Measurements from ENCODE around the gene PTPRO. TPM values are rescaled to one million over a fixed set of nuclear protein-coding genes. Genes with fewer than 3 reads are reported as not detected.

The PTPRO gene
- polyA plus RNA-seq, 3 donors: 186 to 231 (median 195) TPM

DNA sequence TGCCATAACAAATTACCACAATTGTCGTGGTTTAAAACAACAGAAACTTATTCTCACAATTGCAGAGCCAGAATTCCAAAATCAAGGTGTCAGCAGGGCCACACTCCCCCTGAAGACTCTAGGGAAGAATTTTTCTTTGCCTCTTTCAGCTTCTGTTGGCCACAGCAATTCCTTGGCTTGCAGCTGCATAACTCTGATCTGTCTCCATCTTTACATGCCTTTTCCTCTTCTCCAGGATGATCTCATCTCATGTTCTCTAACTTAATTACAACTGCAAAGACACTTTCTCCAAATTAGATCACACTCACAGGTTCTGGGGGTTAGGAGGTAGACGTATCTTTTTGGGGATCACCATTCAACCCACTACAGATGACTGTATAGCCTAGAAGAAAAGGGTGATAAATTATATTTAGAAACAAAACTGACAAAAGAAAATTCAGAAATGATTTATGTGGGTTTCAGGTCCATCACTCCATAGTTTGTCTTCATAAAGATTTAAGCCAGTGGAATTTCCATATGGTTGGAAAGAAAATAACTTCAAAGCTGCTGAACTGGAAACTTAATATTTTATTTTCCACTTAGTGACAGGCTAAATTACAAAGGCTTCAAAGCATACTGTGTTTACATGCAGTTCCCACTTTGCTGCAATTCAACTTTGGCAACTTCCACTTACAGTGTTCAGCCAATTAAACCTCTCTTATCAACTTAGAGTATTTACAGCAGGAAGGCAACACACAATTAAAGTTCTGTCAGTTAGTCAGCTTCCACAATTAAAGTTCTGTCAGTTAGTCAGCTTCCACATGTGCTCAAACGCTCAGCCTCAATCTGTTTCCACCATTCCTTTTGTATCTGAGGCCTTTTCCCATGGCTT lies 253.6 kb downstream of the PTPRO start:
- DNase-seq (ENCODE audit: extremely low read depth in 1 of 11, low read depth in 9 of 11, low spot score in 4 of 11): peak in 4 of 11 donors; percentile 45 to 60 (median 46)

DNA sequence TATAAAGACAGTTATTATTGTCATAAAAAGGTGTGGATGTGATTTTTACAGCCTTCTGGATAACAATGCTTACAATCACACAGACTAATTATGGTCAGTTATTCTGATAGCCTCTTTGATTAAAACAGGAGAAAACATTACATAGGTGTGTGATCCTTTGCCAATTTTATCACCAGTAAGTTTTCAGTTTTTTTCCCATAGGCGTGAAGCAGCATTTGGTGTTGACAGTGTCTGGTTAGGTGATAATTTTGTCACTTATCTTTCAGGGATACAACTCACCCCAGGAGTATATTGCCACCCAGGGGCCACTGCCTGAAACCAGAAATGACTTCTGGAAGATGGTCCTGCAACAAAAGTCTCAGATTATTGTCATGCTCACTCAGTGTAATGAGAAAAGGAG lies 258.1 kb downstream of the PTPRO start:
- DNase-seq (ENCODE audit: extremely low read depth in 1 of 11, low read depth in 9 of 11, low spot score in 4 of 11): no peak

- no peak for DNase-seq (ENCODE audit: extremely low read depth in 1 of 11, low read depth in 9 of 11, low spot score in 4 of 11)
Measured at GRCh38 chr12:15581006-15581405, 258.7 kb downstream of the PTPRO start.

DNA sequence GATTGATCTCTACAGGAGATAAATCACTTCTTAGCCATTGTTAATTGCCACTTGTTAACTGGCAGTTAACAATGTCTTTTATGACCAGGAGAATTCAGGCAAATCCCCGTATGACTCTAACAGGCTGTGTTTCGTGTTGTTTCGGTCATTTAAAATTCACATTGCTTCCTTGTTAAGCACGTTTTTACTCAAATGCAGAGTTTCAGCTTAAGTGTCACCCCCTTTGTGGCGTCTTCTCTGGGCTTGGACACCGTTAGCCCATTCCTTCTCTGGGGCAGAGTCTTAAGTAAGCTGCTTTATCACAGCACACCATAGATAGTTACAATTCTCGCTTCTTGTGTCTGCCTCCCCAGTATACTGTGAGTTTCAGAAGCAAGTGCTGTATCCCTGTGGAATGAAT lies 261.5 kb downstream of the PTPRO start:
- DNase-seq (ENCODE audit: extremely low read depth in 1 of 11, low read depth in 9 of 11, low spot score in 4 of 11): no peak

GRCh38 chr12:15584366-15585041 lies 262.2 kb downstream of the PTPRO start:
- DNase-seq (ENCODE audit: extremely low read depth in 1 of 11, low read depth in 9 of 11, low spot score in 4 of 11): peak in 3 of 11 donors; percentile 46 to 56 (median 54)

DNA sequence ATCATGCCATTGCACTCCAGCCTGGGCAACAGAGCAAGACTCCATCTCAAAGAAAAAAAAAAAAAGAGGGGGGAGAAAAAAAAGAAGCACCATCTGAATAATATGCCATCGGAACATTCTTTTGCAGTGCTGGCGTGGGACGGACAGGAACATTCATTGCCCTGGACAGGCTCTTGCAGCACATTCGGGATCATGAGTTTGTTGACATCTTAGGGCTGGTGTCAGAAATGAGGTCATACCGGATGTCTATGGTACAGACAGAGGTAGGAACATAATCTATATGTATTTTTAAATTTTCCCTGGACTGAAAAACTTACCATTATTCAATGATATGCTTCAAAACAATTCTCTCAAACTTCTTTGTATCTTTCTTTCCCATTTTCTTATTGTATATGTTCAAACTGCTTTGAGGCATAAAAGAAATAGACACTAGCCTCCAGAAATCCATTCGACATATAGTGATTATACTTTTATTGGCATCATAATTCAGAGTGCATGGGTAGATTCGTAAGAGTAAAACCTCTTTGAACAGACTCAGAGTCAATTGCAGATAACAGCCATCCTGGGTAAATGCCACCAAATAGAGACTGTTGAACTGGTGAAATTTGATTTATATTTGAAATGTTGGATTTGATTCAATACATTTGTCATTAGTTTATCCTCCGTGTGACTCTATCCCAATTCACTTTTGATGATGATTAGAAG lies 267.2 kb downstream of the PTPRO start:
- no peak for DNase-seq (ENCODE audit: extremely low read depth in 1 of 11, low read depth in 9 of 11, low spot score in 4 of 11)

GRCh38 chr12:15590180-15590826 lies 268.0 kb downstream of the PTPRO start:
- peak in 7 of 11 donors; percentile 50 to 77 (median 55) for DNase-seq (ENCODE audit: extremely low read depth in 1 of 11, low read depth in 9 of 11, low spot score in 4 of 11)

DNA sequence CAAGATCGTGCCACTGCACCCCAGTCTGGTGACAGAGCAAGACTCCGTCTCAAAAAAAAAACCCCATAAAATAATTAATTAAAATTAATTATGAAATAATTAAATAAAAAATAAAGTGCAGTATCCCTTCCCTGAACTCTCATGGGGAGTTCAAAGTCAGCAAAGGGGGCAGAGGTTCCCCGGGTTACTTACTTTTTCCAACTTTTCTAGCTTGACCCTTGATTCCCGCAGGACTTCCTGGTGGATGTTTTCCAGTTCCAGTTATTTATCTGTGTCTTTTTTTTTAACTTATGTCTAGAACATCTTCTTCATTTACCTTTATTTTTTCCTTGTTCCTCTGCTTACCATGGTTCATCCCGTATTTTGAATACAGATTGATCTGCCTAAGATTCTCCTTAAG lies 269.5 kb downstream of the PTPRO start:
- DNase-seq (ENCODE audit: extremely low read depth in 1 of 11, low read depth in 9 of 11, low spot score in 4 of 11): no peak

DNA sequence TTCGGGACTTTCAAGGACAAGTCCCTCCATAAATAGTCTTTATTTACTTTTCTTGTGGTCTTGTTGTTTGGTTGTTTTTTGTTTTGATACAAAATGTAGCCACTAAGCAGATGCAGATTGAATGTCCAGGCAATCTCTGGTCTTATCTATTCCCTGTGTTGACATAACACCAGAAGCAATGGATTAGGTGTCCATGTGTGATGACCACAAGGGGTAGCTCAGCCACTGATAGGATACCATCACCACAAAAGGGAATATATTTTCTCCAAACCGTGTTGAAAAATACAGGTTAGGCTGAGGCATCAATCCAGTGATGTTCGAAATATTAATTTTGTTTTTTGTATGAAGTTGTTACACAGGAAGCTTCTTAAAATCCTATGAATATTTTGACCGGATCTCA lies 270.6 kb downstream of the PTPRO start:
- DNase-seq (ENCODE audit: extremely low read depth in 1 of 11, low read depth in 9 of 11, low spot score in 4 of 11): no peak

DNA sequence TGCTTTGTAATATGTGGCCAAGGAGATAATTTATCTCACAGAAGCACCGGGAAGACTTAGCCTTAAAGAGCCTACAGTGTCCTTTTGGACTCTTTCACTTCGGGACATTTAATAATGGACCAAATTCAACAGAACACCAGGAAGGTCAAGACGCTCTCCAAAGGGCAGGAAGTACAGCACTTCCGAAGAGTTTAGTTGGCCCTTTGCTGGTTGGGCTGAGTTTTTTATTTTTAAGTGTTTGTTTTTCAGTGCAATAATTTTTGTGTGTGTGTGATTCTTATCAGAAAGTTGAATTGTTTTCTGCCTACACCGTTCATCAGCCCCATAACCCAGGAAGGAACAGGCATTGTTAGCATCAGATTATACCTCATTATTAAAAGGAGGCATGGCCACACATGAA lies 273.9 kb downstream of the PTPRO start:
- no peak for DNase-seq (ENCODE audit: extremely low read depth in 1 of 11, low read depth in 9 of 11, low spot score in 4 of 11)

GRCh38 chr12:15597125-15597830 lies 275.0 kb downstream of the PTPRO start:
- DNase-seq (ENCODE audit: extremely low read depth in 1 of 11, low read depth in 9 of 11, low spot score in 4 of 11): no peak

DNA sequence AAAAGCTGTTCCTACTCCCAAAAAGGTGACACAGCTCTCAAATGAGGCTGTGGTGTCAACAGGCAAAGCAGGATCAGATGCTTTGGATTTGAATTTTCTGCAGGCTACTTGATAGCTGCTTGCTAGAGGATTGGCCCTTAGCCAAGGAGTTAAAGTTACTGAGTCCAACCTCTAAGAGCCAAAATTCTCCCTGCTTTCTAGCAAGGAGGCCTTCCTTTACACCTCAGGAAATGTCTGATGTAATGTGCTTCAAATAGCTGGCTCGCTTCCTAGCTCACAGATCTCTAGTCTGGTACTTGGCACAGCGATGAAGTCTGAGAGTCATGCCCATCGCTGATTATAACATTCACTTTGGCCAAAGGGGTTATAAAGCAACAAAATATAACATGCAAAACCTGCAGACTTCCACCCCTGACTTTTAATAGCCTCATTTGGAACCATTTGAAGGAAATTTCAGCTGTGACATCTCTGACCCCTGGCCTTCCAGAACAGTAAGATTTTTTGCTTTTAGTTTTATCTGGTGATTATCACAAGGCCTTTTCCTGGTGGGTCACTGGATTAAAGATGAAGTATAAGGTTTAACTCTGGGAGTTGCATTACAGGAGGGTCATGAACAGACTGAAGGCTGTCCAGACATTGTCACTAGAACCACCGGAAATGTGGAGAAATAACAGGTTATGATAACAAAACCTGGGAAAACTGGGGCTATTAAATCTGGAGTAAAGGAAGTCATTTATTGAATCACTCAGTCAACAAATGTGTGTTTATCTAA lies 277.1 kb downstream of the PTPRO start:
- peak in 3 of 11 donors; percentile 37 to 41 (median 39) for DNase-seq (ENCODE audit: extremely low read depth in 1 of 11, low read depth in 9 of 11, low spot score in 4 of 11)

DNA sequence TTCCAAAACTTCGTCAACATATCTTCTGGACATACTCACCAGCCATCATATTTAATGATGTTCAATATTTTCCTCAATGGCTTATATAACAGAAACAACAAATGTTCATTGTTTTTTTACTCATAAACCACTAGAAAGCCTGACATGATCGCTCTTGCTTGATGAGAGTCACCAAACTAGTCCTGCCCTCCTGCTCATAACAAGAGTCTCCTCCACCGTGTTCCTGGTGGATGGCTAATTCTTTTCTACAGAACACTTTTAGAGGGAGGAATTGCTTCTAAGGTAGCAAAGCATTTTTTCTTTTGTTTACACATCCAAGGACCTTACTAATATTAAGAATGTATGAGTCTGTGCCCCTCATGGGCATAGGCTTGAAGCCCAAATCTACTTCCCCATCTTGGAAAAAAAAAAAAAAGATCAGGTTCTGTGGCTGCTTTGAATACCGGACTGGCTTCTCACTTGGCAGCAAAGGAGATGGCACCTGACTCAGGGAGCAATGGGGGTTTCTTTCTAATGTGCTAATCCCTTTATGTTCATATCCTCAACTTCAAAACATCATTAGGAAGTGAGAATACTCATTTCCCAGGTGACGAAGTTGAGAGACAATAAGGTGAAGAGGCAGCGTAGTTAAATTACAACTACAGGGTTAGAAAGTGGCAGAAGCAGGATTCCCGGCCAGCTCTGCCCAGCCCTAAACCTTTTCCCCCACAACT lies 278.1 kb downstream of the PTPRO start:
- no peak for DNase-seq (ENCODE audit: extremely low read depth in 1 of 11, low read depth in 9 of 11, low spot score in 4 of 11)

- no peak for DNase-seq (ENCODE audit: extremely low read depth in 1 of 11, low read depth in 9 of 11, low spot score in 4 of 11)
Measured at GRCh38 chr12:15601210-15601800, 279.0 kb downstream of the PTPRO start.

- no peak for DNase-seq (ENCODE audit: extremely low read depth in 1 of 11, low read depth in 9 of 11, low spot score in 4 of 11)
Measured at GRCh38 chr12:15602051-15602672, 279.9 kb downstream of the PTPRO start.

DNA sequence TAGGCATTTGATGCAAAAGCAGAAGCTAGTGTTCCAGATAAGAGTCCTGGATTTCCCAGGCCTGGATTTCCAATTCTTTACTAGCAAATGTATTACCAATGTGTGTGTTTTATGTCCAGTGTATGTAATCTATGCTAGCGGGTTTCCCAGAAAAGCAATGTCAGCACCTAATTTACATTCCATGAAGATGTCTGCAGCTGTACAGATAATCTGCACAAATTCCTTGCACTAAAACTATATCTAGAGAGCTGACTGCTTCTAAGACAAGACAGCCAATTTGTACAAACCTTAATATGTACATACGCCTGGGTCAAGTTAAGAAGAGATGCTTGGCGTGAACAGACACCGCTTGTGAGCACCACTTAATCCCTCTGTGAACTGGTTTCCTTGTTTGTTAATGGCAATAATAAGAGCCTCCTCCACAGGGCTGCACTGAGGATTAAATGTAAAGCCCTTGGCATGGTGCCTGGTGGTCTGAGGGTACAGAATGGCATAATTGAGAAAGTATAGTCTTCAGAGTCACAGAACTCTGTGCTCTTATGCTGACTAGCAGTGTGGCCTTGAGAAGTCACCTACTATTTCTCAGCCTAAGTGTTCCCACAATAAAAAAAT lies 281.3 kb downstream of the PTPRO start:
- no peak for DNase-seq (ENCODE audit: extremely low read depth in 1 of 11, low read depth in 9 of 11, low spot score in 4 of 11)

Measured in renal cortex interstitium (tissue), 11 donors.